MCF 10A (cell line): ENCODE measurements around the gene HBEGF. TPM values are rescaled to one million over a fixed set of nuclear protein-coding genes. Genes with fewer than 3 reads are reported as not detected.
A peak's percentile ranks its signal among the peaks of the same experiment; 100 is the strongest.

Source experiments
- BruUV-seq: library from RNA; stranded (reverse); fragments of 400-500 nt; replicated peaks from 2 replicates; lab custom pipeline; 2021; lab: Mats Ljungman, UMichigan
- CTCF ChIA-PET: fragments of 300-600 bp; sonication (Branson Sonifier 250); formaldehyde crosslinking; extraction: SDS; loops from one replicate; lab custom pipeline; 2021; ENCODE audit warnings: antibody characterized with exemption, inconsistent platforms; lab: Yijun Ruan, JAX
- POLR2A ChIA-PET: fragments of 300-600, 350-650 bp; sonication (Branson Sonifier 250); formaldehyde crosslinking; extraction: SDS; loops from one replicate; lab custom pipeline; 2020; ENCODE audit warnings: antibody characterized with exemption, inconsistent platforms; lab: Yijun Ruan, JAX
- DNase-seq: peaks from one replicate; pipeline ENCODE4 v3.0.0-alpha.2; 2018; ENCODE audit not compliant: unreplicated experiment
- H3K27ac Mint-ChIP-seq: one replicate; pipeline ENCODE4 v1.8.0; 2022; ENCODE audit warnings: mild to moderate bottlenecking, low read depth, mixed read lengths; ENCODE audit not compliant: unreplicated experiment
- H3K27me3 Mint-ChIP-seq: one replicate; pipeline ENCODE4 v1.8.0; 2022; ENCODE audit warnings: mixed read lengths; ENCODE audit not compliant: insufficient read depth, unreplicated experiment
- H3K36me3 Mint-ChIP-seq: one replicate; pipeline ENCODE4 v1.8.0; 2022; ENCODE audit warnings: mild to moderate bottlenecking, moderate library complexity, mixed read lengths; ENCODE audit not compliant: insufficient read depth, unreplicated experiment
- H3K4me1 Mint-ChIP-seq: one replicate; pipeline ENCODE4 v1.8.0; 2022; ENCODE audit warnings: mixed read lengths; ENCODE audit not compliant: insufficient read depth, unreplicated experiment
- H3K4me3 Mint-ChIP-seq: one replicate; pipeline ENCODE4 v1.8.0; 2022; ENCODE audit warnings: mild to moderate bottlenecking, moderate library complexity, mixed read lengths; ENCODE audit not compliant: unreplicated experiment
- H3K9me3 Mint-ChIP-seq: one replicate; pipeline ENCODE4 v1.8.0; 2022; ENCODE audit warnings: mixed read lengths; ENCODE audit not compliant: unreplicated experiment
- intact Hi-C: fragments of 100-400 bp; cut with micrococcal nuclease; formaldehyde crosslinking; loops from 2 replicates; pipeline ENCODE4 v1.14.1; 2022
- total RNA-seq: library from RNA; stranded (reverse); gene quantifications from 2 replicates; pipeline ENCODE4 v1.2.3, GENCODE V29; 2022
- TF ChIP-seq, protein P1 (sequence below): fragments of 200-600 bp; IDR thresholded peaks from one replicate; pipeline ENCODE4 v1.8.0; 2022; ENCODE audit warnings: antibody characterized with exemption, mild to moderate bottlenecking; ENCODE audit not compliant: unreplicated experiment

The HBEGF gene
- total RNA-seq, 1 experiment from 2014 or later: 55.7 TPM

DNA sequence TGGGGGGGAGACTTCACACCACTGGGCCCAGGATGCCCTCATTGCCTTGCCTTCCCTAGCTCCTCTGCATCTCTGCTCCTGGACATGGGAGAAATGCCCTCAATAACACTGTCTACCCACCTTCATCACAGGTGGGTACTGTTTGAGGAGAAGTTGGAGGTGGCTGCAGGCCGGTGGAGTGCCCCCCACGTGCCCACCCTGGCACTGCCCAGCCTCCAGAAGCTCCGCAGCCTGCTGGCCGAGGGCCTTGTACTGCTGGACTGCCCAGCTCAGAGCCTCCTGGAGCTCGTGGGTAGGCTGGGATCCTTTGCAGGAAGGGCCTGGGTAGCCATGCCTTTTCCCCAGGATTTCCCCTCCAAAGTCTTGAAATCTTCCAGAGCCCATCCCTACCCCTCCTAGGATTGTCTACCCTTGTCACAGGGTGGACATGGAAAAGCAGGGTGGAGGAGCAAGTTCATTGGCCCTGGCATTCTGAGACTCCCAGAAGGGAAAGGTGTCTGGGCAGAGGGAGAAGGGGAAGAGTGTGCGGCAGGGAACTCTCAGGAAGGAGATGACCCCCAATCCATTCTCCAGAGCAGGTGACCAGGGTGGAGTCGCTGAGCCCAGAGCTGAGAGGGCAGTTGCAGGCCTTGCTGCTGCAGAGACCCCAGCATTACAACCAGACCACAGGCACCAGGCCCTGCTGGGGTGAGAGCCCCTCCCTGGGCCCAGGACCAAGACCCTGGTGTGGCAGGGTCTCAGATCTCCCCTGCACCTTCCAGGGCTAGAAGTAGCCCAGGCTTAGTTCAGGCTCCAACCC, 14.5 kb upstream of the HBEGF start:
- ChIA-PET CTCF (interaction anchor here (0.6 to 10.7 kb wide), 12 partner anchors 8 to 288 kb away, joined by 3 to 286 read pairs (median 6); partner anchors contain the start of genes EIF4EBP3 and HBEGF), POLR2A (interaction anchor here (0.6 to 1.8 kb wide), 3 partner anchors 12 to 201 kb away, joined by 3 to 4 read pairs (median 3); no protein-coding TSS in a partner anchor)
- H3K4me3 Mint-ChIP-seq: no peak overlapping the region
- H3K4me1 Mint-ChIP-seq: peaks cover 8% of the 10 kb centered on the region
- TF ChIP-seq, protein P1, sequence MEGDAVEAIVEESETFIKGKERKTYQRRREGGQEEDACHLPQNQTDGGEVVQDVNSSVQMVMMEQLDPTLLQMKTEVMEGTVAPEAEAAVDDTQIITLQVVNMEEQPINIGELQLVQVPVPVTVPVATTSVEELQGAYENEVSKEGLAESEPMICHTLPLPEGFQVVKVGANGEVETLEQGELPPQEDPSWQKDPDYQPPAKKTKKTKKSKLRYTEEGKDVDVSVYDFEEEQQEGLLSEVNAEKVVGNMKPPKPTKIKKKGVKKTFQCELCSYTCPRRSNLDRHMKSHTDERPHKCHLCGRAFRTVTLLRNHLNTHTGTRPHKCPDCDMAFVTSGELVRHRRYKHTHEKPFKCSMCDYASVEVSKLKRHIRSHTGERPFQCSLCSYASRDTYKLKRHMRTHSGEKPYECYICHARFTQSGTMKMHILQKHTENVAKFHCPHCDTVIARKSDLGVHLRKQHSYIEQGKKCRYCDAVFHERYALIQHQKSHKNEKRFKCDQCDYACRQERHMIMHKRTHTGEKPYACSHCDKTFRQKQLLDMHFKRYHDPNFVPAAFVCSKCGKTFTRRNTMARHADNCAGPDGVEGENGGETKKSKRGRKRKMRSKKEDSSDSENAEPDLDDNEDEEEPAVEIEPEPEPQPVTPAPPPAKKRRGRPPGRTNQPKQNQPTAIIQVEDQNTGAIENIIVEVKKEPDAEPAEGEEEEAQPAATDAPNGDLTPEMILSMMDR: no peak
- no peaks in the 10 kb centered on the region for H3K36me3 Mint-ChIP-seq
- no peak for DNase-seq
- intact Hi-C loops: no loop called here
- no peak overlapping the region for H3K27ac Mint-ChIP-seq
- no peaks in the 10 kb centered on the region for H3K27me3 Mint-ChIP-seq
- H3K9me3 Mint-ChIP-seq: no peaks in the 10 kb centered on the region
- no TSS peak for BruUV-seq

GRCh38 chr5:140360101-140360500, 13.7 kb upstream of the HBEGF start, which contains the start of gene SLC4A9:
SLC4A9 (plus strand) TSS chr5:140360194; CDS start chr5:140360237, 43 bp downstream.
- TF ChIP-seq, protein P1: no peak
- Mint-ChIP-seq H3K27ac (no peak within 1 kb of the TSS), H3K27me3 (no peaks in the 10 kb centered on the region), H3K4me3 (no peak within 1 kb of the TSS), H3K36me3 (no peaks in the 10 kb centered on the region), H3K9me3 (no peaks in the 10 kb centered on the region), H3K4me1 (peaks cover 8% of the 10 kb centered on the region)
- CTCF ChIA-PET: interaction anchor here (0.6 to 10.7 kb wide), 13 partner anchors 8 to 362 kb away, joined by 3 to 286 read pairs (median 4); partner anchors contain the start of genes EIF4EBP3 and HBEGF
- intact Hi-C loops: no loop called here
- DNase-seq: no peak
- POLR2A ChIA-PET: interaction anchor here (0.6 kb wide), 1 partner anchor 201 kb away, joined by 3 read pairs; no protein-coding TSS in a partner anchor
- no TSS peak for BruUV-seq

DNA sequence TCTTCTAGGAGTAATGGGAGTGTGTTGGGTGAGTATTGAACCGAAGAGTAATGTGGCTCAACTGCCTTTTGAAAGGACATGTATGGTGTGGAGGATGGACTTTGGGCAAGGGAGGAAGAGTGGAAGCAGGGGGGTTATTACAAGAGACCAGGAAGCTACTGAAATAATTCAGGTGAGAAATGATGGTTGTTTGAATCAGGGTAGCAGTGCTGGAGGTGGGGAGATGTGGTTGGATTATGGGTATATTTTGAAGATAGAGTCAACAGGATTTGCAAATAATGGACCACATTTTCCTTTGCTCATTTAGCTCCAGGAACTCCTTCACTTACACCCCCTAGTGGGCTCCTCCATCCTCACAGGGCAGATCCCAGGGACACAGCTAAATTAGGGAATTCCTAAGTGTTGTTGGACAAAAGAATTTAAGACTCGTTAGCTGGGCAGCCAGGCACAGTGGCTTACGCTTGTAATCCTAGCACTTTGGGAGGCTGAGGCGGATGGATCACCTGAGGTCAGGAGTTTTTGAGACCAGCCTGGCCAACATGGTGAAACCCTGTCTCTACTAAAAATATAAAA, 12.4 kb upstream of the HBEGF start:
- DNase-seq: peak; percentile 61
- peaks cover 8% of the 10 kb centered on the region for H3K4me1 Mint-ChIP-seq
- H3K36me3 Mint-ChIP-seq: no peaks in the 10 kb centered on the region
- H3K27ac Mint-ChIP-seq: no peak overlapping the region
- intact Hi-C loops: no loop called here
- ChIA-PET CTCF (interaction anchor here (0.6 to 10.7 kb wide), 53 partner anchors 8 to 1055 kb away, joined by 3 to 286 read pairs (median 4); partner anchors contain the start of genes HBEGF and SRA1), POLR2A (interaction anchor here (0.6 to 1.9 kb wide), 12 partner anchors 13 to 288 kb away, joined by 3 to 10 read pairs (median 4); partner anchors contain the start of genes HBEGF and NDUFA2)
- H3K4me3 Mint-ChIP-seq: no peak overlapping the region
- no peaks in the 10 kb centered on the region for H3K27me3 Mint-ChIP-seq
- TF ChIP-seq, protein P1: no peak
- no TSS peak for BruUV-seq
- H3K9me3 Mint-ChIP-seq: no peaks in the 10 kb centered on the region
